22Rv1 (cell line): ENCODE data around the gene BACH2.

Experiments
- H3K27ac ChIP-seq: fragments of 450-650 bp; 2 replicates; pipeline ENCODE4 v1.5.1; 2017
- ZFX ChIP-seq: fragments of 450-650 bp; IDR thresholded peaks from 2 replicates; pipeline ENCODE4 v1.6.1; 2017; ENCODE audit warnings: antibody characterized with exemption, borderline replicate concordance
- TF ChIP-seq, protein P1 (sequence below): fragments of 450-650 bp; IDR thresholded peaks from 2 replicates; pipeline ENCODE4 v1.5.1; 2017; ENCODE audit warnings: mild to moderate bottlenecking

BACH2 gene

DNA sequence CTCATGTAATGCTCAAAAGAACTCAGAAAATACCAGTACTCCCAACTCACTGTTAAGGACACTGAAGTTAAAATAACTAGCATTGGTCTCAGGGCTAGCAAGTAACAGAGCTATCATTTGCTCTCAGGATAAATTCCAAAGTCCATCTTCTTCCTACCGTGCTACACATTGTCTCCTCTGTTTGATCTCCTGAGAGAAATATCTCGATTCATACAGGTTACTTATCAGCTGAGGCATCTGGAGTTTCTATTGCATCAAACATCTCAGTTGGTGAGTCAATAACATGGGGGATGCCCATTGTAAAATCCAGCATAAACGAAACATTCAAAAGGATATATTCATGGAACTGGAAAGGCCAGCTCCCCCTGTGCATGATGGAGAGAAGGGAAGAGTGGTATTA lies 147.4 kb downstream of the BACH2 start:
- no peak overlapping the region for H3K27ac ChIP-seq
- TF ChIP-seq, protein P1, sequence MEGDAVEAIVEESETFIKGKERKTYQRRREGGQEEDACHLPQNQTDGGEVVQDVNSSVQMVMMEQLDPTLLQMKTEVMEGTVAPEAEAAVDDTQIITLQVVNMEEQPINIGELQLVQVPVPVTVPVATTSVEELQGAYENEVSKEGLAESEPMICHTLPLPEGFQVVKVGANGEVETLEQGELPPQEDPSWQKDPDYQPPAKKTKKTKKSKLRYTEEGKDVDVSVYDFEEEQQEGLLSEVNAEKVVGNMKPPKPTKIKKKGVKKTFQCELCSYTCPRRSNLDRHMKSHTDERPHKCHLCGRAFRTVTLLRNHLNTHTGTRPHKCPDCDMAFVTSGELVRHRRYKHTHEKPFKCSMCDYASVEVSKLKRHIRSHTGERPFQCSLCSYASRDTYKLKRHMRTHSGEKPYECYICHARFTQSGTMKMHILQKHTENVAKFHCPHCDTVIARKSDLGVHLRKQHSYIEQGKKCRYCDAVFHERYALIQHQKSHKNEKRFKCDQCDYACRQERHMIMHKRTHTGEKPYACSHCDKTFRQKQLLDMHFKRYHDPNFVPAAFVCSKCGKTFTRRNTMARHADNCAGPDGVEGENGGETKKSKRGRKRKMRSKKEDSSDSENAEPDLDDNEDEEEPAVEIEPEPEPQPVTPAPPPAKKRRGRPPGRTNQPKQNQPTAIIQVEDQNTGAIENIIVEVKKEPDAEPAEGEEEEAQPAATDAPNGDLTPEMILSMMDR = no peak
- no peak for TF ChIP-seq ZFX

DNA sequence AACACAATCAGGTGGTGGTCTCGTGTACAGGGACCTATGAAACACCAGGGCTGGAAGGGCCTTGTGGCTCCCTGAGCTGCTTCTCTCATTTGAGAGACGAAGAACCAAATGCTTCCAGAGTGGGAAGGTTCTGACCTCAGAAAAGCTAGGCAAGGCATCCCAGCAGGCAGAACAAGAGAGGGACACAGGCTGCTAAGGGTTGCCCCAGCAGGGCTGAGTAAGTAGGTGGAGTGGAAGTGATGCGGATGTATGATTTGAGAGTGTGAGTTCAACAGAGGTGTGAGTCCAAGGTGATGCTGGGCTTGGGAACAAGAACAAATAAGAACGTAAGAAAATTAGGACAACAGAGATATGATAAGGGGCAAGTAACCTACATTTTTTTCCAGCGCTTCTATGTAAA lies 147.8 kb downstream of the BACH2 start:
- TF ChIP-seq, protein P1 = no peak
- TF ChIP-seq ZFX = no peak

DNA sequence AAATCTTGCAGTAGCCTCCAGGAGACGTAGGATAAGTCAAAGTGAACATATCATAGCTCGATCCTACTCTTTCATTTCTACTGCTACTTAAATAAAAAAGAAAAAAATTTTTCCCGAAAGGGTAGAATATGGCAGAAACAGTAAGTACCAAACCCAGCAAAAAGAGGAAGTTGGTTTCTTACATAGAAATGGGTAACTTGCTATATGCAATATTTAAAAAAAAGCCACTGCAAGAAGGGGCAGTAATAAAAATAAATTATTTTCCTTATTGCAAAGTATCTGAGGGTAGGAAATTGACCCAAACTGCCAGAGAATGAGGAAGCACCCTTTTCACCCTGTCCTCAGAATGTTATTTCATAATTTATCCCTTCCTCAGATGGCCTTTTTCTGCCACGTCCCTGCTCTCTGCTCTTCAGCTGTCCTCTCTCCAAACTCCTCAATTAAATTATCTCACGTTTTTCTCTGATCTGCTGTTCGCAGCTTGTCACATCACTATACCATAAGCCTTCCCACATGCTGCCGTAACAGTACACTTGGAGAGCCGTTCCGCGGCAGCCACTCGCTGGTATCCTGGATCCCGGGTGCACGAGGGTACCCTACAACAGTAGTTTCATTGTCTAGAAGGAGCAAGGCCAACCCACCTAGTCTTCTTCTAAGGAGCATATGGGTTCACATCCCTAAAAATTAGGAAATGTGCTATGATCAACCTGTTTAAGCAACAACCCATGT lies 149.6 kb downstream of the BACH2 start:
- TF ChIP-seq ZFX = no peak
- H3K27ac ChIP-seq = no peak overlapping the region

More for the DNA sequence above, 147.8 kb downstream of the BACH2 start:
- H3K27ac ChIP-seq = no peak overlapping the region

DNA sequence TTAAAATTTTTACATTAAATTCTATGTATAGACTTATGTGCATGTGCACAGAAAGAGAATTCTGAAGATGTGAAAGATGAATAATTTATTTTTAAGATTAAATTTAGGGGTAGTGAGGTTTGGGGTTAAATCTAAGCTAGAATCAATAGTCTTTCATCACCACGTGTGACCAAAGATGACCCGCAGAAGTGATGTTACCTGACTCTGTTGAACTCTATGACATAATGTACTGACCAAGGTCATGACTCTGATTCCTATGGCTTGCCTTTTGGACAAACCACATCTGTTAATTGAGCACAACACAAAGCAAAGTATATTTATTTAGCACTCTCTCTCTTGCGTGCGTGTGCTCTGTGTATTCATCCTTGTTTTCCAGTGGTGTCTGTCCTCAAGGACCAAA lies 150.6 kb downstream of the BACH2 start:
- no peak overlapping the region for H3K27ac ChIP-seq

DNA sequence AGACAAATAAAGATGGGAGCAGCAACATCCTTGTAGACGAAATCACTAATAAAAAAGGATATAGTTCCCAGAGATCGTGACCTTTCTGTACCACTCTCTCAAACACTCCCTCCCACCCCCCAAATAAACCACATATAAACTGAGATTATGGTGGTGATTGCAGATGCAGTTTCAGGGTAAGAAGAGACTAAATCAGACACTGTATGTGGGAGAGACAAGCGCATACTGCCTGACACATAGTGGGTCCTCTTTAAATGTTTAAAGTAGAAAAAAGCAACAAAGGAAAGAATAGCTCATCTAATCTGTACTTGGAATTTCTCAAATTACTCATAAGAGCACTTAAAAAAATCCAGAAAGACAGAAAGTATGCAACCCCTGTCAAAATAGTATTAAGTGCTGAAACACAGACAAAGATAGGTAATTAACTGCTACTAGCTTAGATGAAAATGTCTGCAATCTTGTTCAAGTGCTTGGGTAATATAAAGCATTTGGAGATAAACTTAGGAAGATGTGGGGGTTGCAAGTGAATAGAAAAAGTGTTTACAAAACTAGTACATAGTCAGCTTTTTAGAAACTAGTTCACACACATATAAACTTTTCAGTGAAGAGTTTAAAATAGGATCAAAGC lies 151.6 kb downstream of the BACH2 start:
- no peak overlapping the region for H3K27ac ChIP-seq
- no peak for TF ChIP-seq ZFX
- TF ChIP-seq, protein P1 = no peak

More for the DNA sequence above, 150.6 kb downstream of the BACH2 start:
- TF ChIP-seq, protein P1 = no peak
- TF ChIP-seq ZFX = no peak

DNA sequence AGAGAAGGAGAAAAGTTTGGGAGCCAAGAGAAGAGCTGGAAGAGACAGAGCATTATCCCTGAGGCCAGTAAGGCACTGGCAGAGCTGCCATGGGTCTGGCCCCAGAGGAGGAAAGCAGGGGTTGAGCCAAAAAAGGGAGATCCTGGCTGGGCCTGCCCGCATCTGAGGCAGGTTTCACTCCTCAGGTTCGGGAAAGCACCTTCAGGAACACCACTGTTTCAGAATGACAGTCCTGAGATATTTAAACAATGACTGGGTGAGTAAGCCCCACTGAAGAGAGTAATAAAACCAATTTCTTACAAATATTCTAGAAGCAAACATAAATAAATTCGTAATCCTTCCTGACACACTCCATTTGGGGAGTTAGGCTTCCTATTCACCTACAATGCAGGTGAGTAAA lies 152.2 kb downstream of the BACH2 start:
- no peak overlapping the region for H3K27ac ChIP-seq
- TF ChIP-seq, protein P1 = no peak
- TF ChIP-seq ZFX = no peak

DNA sequence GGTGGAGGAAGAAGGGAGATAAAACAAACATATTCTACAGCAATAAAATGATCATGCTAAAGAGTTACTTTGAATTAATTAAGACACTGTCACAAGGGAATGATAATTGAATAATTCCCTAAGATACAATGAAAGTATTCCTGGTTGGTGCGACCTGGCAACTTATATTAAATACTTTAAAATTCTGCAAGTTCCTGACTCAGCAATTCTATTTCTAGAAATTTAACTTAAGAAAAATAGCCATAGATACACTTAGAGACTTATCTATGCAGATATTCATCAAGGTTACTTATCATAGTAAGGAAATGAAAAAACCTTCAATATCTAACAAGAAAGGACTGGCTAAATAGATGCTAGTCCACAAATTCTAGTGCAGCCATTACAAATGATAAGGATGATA lies 156.0 kb downstream of the BACH2 start:
- TF ChIP-seq ZFX = no peak
- TF ChIP-seq, protein P1 = no peak
- H3K27ac ChIP-seq = no peak overlapping the region
